OCI-LY3 (cell line): ENCODE measurements around the gene TTC39B.

ENCODE experiments used
- H2AFZ ChIP-seq: fragments of 200-600, 300-600 bp; shearing (Covaris generic); 2 replicates; pipeline ENCODE4 v1.6.0; 2014; ENCODE audit warnings: antibody characterized with exemption, low read depth, low read length
- H3K27ac ChIP-seq: fragments of 200-600, 300-600 bp; sonication (generic); 2 replicates; pipeline ENCODE4 v1.5.1; 2014; ENCODE audit warnings: mild to moderate bottlenecking, low read length, moderate library complexity, mixed read lengths
- H3K27me3 ChIP-seq: fragments of 200-600, 300-600 bp; sonication (generic); 2 replicates; pipeline ENCODE4 v1.6.1; 2014; ENCODE audit warnings: low read depth, low read length, mixed read lengths
- H3K36me3 ChIP-seq: fragments of 200-600, 300-600 bp; sonication (generic); replicated peaks from 2 replicates; pipeline ENCODE3; 2014; ENCODE audit warnings: low read depth, low read length, mixed read lengths
- H3K4me1 ChIP-seq: fragments of 300-600, 200-600 bp; sonication (generic); 2 replicates; pipeline ENCODE4 v1.6.1; 2014; ENCODE audit warnings: low read length, mixed read lengths
- H3K4me2 ChIP-seq: fragments of 200-600, 300-600 bp; sonication (generic); 2 replicates; pipeline ENCODE4 v1.6.1; 2014; ENCODE audit warnings: low read length, mixed read lengths
- H3K4me3 ChIP-seq: fragments of 300-600, 200-600 bp; sonication (generic); 2 replicates; pipeline ENCODE4 v1.5.1; 2014; ENCODE audit warnings: antibody characterized with exemption, mild to moderate bottlenecking, low read length, moderate library complexity
- H3K79me2 ChIP-seq: fragments of 300-600, 200-600 bp; shearing (Covaris generic); 2 replicates; pipeline ENCODE4 v1.6.1; 2014; ENCODE audit warnings: mild to moderate bottlenecking, low read length, mixed read lengths
- H3K9ac ChIP-seq: fragments of 300-600, 200-600 bp; shearing (Covaris generic); 2 replicates; pipeline ENCODE4 v1.6.0; 2014; ENCODE audit warnings: mild to moderate bottlenecking, low read length, moderate library complexity
- H3K9me3 ChIP-seq: fragments of 200-600, 300-600 bp; shearing (Covaris generic); 2 replicates; pipeline ENCODE4 v1.6.1; 2014; ENCODE audit warnings: low read length, mixed read lengths; ENCODE audit not compliant: insufficient read depth
- H4K20me1 ChIP-seq: fragments of 200-600, 300-600 bp; sonication (generic); 2 replicates; pipeline ENCODE4 v1.6.1; 2016; ENCODE audit warnings: low read length, mixed read lengths; ENCODE audit not compliant: insufficient read depth
- CTCF ChIP-seq: fragments of 200-600, 300-600 bp; sonication (generic); IDR thresholded peaks from 2 replicates; pipeline ENCODE4 v1.5.1; 2014; ENCODE audit warnings: antibody characterized with exemption, low read length, low read depth
- EZH2phosphoT487 ChIP-seq: fragments of 200-600 bp; shearing (Covaris generic); IDR thresholded peaks from 2 replicates; pipeline ENCODE4 v1.6.1; 2018; ENCODE audit warnings: antibody characterized with exemption, mixed run types, low read depth

The TTC39B gene

DNA sequence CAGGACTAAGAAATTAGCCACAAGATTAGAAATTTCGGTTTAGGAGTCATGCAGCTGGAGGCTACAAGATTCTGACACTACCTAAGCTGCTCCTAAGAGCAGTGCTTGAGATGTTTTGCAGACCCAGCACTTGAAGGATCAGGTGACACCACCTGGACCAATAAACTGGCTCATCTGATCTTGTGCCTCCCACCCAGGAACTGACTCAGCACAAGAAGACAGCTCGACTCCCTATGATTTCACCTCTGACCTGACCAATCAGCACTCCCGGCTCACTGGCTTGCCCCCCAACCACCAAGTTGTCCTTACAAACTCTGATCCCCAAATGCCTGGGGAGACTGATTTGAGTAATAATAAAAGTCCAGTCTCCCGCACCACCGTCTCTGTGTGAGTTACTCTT, 170.4 kb downstream of the TTC39B start:
- no peaks in the 10 kb centered on the region for H4K20me1 ChIP-seq
- no peaks in the 10 kb centered on the region for H3K36me3 ChIP-seq
- H3K4me1 ChIP-seq, result no peaks in the 10 kb centered on the region
- no peak overlapping the region for H3K27ac ChIP-seq
- no peak overlapping the region for H3K9ac ChIP-seq
- H3K79me2 ChIP-seq, result no peaks in the 10 kb centered on the region
- peaks cover 6% of the 10 kb centered on the region; the same call in 1 of the 2 replicates for H3K27me3 ChIP-seq
- no peak overlapping the region for H2AFZ ChIP-seq
- no peaks in the 10 kb centered on the region for H3K9me3 ChIP-seq
- H3K4me2 ChIP-seq, result no peak overlapping the region
- no peak overlapping the region for H3K4me3 ChIP-seq
- TF ChIP-seq EZH2phosphoT487, result no peak
- no peak for TF ChIP-seq CTCF

DNA sequence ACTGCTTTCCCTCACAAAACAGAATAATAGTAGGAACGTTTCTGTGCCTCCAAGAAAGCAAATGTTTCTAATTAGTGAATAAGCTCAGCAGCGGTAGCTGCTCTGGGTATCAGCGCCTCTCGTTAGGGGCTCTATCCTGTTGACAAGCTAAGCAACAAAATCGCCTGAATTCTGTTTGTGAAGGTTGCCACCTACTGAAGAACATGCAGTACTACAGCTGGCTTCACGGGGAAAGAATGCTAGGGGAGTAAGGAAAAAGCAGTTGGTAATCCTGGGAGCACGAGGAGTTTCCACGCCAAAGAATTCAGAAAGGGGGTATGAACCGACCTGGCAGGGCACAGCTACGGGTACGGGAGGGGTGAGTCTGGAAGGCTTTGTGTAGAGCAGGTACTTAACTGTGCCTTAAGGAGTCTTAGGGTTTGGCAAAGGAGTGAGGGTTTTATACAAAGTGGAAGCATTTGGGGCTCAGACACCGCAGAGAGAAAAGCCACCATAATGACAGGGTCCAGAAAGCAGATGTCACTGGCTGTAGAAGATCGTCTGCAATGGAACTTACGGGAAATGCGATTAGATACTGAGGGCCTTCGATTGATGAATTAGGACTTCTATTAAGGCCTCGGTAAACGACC, 171.7 kb downstream of the TTC39B start:
- H3K4me2 ChIP-seq, result peak overlapping the region; percentile 91
- H3K4me3 ChIP-seq, result peak overlapping the region; percentile 67
- no peaks in the 10 kb centered on the region for H3K9me3 ChIP-seq
- no peaks in the 10 kb centered on the region for H3K4me1 ChIP-seq
- no peak overlapping the region for H3K9ac ChIP-seq
- H3K27ac ChIP-seq, result no peak overlapping the region
- H3K36me3 ChIP-seq, result no peaks in the 10 kb centered on the region
- H3K79me2 ChIP-seq, result no peaks in the 10 kb centered on the region
- TF ChIP-seq EZH2phosphoT487 (no peak), CTCF (peak; percentile 85)
- peak overlapping the region; percentile 96; the same call in 1 of the 2 replicates for H2AFZ ChIP-seq
- no peaks in the 10 kb centered on the region for H4K20me1 ChIP-seq
- H3K27me3 ChIP-seq, result peaks cover 10% of the 10 kb centered on the region

- Histone ChIP-seq H3K9ac (no peak overlapping the region), H2AFZ (no peak overlapping the region), H3K9me3 (no peaks in the 10 kb centered on the region), H3K79me2 (no peaks in the 10 kb centered on the region), H3K4me1 (no peaks in the 10 kb centered on the region), H4K20me1 (no peaks in the 10 kb centered on the region), H3K27ac (no peak overlapping the region), H3K27me3 (peaks cover 10% of the 10 kb centered on the region), H3K4me2 (no peak overlapping the region), H3K4me3 (no peak overlapping the region), H3K36me3 (no peaks in the 10 kb centered on the region)
- TF ChIP-seq CTCF, result no peak
- no peak for TF ChIP-seq EZH2phosphoT487
Measured at GRCh38 chr9:15133488-15133887, 173.5 kb downstream of the TTC39B start.

GRCh38 chr9:15132091-15132490, 174.9 kb downstream of the TTC39B start:
- TF ChIP-seq EZH2phosphoT487 (no peak), CTCF (no peak)
- no peak overlapping the region for H3K4me3 ChIP-seq
- H4K20me1 ChIP-seq, result no peaks in the 10 kb centered on the region
- no peaks in the 10 kb centered on the region for H3K79me2 ChIP-seq
- H3K36me3 ChIP-seq, result no peaks in the 10 kb centered on the region
- no peak overlapping the region for H3K27ac ChIP-seq
- no peak overlapping the region for H2AFZ ChIP-seq
- peaks cover 21% of the 10 kb centered on the region for H3K27me3 ChIP-seq
- no peak overlapping the region for H3K4me2 ChIP-seq
- no peak overlapping the region for H3K9ac ChIP-seq
- H3K4me1 ChIP-seq, result no peaks in the 10 kb centered on the region
- no peaks in the 10 kb centered on the region for H3K9me3 ChIP-seq
